ENCODE measurements around the gene NCL.
A peak's percentile ranks its signal among the peaks of the same experiment; 100 is the strongest.
"Not testable (repeated sequence)": the region's sequence is repeated elsewhere in the genome, so short reads cannot be mapped to it uniquely, and the experiment has no call there.

NCL gene

DNA sequence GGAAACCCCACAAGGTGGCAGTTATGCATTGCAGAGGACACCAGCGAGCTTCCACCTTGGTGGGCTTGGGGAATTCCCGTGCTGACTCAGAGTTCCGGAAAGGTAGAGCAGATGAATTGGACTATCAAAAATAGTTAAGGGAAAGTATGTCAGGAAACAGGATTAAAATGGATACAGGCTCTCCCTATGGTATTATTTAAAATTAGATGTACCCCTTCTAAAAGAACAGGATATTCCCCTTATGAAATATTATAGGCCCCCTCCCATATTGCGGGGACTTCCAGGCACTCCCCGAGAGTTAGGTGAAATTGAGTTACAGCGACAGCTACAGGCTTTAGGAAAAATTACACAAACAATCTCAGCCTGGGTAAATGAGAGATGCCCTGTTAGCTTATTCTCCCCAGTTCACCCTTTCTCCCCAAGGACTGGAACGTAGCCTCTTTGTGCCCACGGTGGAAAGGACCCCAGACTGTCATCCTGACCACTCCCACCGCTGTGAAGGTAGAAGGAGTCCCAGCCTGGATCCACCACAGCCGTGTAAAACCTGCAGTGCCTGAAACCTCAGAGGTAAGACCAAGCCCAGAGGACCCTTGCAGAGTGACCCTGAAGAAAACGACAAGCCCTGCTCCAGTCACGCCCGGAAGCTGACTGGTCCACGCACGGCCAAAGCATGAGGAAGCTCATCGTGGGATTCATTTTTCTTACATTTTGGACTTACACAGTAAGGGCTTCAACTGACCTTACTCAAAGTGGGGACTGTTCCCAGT is 58.5 kb downstream of the NCL start:
- DNase-seq (ENCODE audit: low read depth in 2 of 2): peak in 1 of 2 donors; percentile 49

- DNase-seq (ENCODE audit: low read depth in 2 of 2): not testable (repeated sequence)
These were observed 60.1 kb downstream of the NCL start for GRCh38 chr2:231404183-231404578.

Data from stimulated activated CD8-positive, alpha-beta memory T cell treated with anti-CD3 and anti-CD28 coated beads, Interleukin-15, amount 100 ng/mL, for 4 hours (primary cell).